GM13976 (cell line): ENCODE measurements around the gene RNF130.

Source experiments
- DNase-seq: peaks from one replicate; pipeline ENCODE4 v3.0.0; 2012; ENCODE audit warnings: low spot score
- CTCF ChIP-seq: IDR thresholded peaks from 2 replicates; pipeline ENCODE4 v1.5.1; 2012; ENCODE audit warnings: borderline replicate concordance, mild to moderate bottlenecking; ENCODE audit not compliant: insufficient read depth; ENCODE audit errors: extremely low read depth, missing control alignments, control extremely low read depth
- in situ Hi-C: fragments of 300-500 bp; cut with MboI; formaldehyde crosslinking; loops from one replicate; pipeline ENCODE4 v1.12.0; 2022; ENCODE audit warnings: low sequenced_read_pairs, mixed read lengths, inconsistent platforms; ENCODE audit not compliant: unreplicated experiment

The RNF130 gene

DNA sequence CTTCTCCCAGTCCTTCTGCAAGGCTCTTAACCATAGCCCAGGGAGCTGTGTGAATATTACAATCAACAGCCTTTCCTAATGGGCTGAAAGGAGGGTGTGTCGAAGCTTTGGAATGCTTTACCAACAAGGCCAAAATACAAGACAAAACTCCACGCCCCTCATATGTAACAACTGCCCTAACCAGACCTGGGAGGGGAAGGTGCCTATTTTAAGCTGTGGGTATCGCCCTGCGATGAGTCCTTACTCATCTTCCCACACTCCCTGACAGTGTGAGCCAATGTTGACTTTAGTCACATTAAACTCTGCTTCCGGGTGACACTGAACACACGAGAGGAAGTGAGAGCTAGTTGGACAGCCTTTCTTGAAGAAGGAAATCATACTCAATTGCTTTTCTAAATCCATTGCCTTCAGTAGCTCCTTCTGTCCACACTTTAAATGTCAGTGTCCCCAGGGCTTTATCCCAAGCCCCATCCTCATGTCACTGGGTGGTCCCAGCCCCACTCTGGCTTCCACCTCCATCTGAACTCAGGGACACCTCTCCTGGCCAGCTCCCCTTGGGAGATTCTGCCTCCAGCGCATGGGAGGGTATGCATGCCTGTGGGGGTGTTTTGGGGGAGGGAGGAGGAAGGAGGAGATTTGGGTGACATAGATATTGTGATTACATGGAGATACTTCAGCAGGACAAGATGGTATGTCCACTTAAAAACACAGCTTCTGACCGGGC, 157.4 kb downstream of the RNF130 start:
- in situ Hi-C loops, result no loop called here
- no peak for DNase-seq
- no peak for TF ChIP-seq CTCF

DNA sequence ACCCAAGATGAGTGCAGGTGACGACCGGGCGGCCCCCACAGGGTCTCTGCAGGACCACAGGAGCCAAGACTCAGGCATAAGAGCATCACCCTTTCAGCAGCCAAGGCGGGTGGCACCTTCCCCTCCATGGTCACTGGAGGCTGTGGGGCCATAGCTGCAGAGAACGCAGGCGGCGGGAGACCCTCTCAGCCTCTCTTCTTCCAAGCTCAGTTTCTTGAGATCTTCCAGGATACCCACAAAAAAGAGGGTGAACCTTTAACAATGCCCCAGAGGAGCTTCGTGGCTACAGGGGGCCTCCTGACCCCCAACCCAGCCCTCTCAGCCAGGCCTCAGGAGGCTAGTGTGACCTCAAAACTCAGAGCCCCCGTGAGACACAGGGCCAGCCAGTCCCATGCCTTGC, 158.1 kb downstream of the RNF130 start:
- in situ Hi-C loops, result no loop called here
- TF ChIP-seq CTCF, result no peak
- no peak for DNase-seq

- DNase-seq, result no peak
- in situ Hi-C loops, result no loop called here
These were observed 158.6 kb downstream of the RNF130 start for GRCh38 chr5:179912951-179913350.

DNA sequence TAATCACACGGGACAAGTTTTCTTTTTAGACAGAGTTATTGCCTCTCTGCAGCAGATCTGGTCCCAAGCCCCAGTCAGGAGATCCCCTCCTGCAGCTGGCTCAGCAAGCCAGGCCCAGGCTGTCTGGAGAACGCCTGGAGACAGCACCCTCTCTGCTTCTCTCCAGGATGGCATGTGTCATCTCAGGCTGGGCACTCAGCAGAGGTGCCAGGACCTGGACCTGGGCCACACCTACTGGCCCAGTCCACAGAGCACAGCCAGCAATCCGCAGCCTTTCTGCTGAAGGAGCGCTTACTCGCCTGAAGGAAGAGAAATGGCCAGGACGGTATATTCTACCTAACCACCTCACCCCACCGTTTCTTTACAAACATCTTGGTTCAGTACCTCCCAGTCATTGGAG, 159.2 kb downstream of the RNF130 start:
- no peak for DNase-seq
- no peak for TF ChIP-seq CTCF
- in situ Hi-C loops, result no loop called here

More at GRCh38 chr5:179912951-179913350, 158.6 kb downstream of the RNF130 start:
- no peak for TF ChIP-seq CTCF

GRCh38 chr5:179909224-179909623, 162.3 kb downstream of the RNF130 start:
- TF ChIP-seq CTCF, result no peak
- in situ Hi-C loops, result no loop called here
- DNase-seq, result no peak

DNA sequence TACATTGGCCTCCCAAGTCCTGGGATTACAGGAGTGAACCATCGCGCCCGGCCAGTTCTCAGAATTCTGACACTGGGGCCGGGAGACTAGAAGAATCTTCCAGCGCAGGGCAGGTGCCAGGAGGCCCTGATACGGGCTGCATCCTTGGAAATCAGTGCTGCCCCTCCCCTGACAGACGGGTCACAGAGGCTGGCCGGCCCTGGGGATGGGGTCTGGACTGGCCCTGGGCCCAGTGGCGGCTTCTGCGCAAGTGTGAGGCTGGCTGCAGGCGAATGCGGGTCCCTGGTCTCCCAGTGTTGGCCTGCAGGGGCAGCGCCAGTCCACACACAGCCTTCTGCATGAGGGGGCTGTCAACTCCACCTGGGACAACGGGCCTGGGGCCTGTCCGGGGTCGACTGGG, 163.0 kb downstream of the RNF130 start:
- in situ Hi-C loops, result no loop called here
- DNase-seq, result no peak
- TF ChIP-seq CTCF, result no peak
